A673 (cell line): Measurements from ENCODE around the gene ENAH.

Experiments used
- CTCF ChIP-seq: fragments of 300-800, 200-600 bp; sonication (generic); conservative IDR thresholded peaks from 2 replicates; pipeline ENCODE4 v1.5.1; 2017; ENCODE audit warnings: low read depth, mild to moderate bottlenecking, antibody characterized with exemption, low read length, moderate library complexity, mixed read lengths
- EZH2 ChIP-seq: fragments of 200-600 bp; sonication (generic); IDR thresholded peaks from 2 replicates; pipeline ENCODE4 v1.6.1; 2017; ENCODE audit warnings: borderline replicate concordance, low read depth, mild to moderate bottlenecking, mixed read lengths, antibody characterized with exemption, low read length; ENCODE audit not compliant: poor library complexity, severe bottlenecking

GRCh38 chr1:225631021-225631663, 21.8 kb downstream of the ENAH start:
- TF ChIP-seq CTCF (no peak), EZH2 (no peak)
